ENCODE measurements around the gene AQP3. TPM values are rescaled to one million over a fixed set of nuclear protein-coding genes. Genes with fewer than 3 reads are reported as not detected.

Gene AQP3
- total RNA-seq, 1 experiment from 2014 or later: 1.0 TPM

DNA sequence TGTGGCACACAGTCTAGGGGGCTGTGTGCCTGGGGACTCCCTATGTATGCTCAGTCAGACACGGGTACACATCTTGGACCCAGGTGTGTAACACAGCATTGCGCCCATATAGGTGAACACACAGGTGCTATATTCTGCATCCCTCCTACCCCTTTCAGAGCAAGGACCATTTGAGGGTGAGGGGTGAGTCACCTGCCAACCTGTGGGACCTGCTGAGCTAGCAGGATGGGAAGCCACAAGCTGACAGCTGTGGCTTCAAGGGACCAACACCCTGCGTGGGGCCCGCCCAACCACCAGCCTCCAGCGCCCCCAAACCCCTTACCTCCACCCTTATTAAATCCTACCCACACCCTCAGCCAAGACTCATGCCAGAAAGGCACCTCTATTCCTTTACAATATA, 30.4 kb downstream of the AQP3 start:
- in situ Hi-C loops (cut with HindIII; ENCODE audit: low pct_unique_long_range_greater_than_20kb, low sequenced_read_pairs) (no loop called here), intact Hi-C loops (cut with micrococcal nuclease; ENCODE audit: unreplicated experiment) (no loop called here)

DNA sequence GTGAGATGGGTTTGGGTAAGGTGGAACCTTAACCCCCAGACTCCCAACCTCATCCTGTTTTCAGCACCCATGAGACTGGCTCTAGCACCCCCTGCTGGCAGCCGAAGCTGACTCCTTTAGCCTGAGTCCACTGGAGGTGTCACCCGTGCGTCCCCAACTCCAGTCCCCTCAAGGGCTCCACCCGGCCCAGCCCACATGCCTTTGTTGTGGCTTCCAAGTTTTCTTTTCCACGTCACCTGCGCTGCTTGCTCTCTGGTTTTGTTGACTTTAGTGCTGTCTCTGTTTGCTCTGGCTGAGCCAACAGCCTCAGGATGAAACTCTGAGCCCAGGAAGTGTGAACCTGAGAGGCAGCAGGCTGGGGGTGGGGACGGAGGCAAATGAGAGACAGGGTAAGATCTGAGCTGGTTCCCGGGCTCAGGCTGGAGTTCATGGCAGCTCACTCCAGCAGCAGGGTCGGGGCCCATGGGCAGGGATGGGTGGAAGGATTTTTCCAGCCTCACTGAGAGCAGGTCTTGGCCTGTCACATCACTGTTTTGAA, 31.8 kb downstream of the AQP3 start:
- POLR2A ChIA-PET: no interaction called here
- ATAC-seq: peak; percentile 88
- no TSS peak for BruUV-seq (replicated peaks)

More for the DNA sequence above, 30.4 kb downstream of the AQP3 start:
- H3K9me3 ChIP-seq (ENCODE audit: control insufficient read depth, insufficient read depth, low read depth, low read length): no peaks in the 10 kb centered on the region
- ChIA-PET CTCF (interaction anchor here (0.6 to 1.9 kb wide), 4 partner anchors 14 to 49 kb away, joined by 3 to 7 read pairs (median 5); no protein-coding TSS in a partner anchor), POLR2A (no interaction called here)
- H3K27me3 ChIP-seq (ENCODE audit: control insufficient read depth, insufficient read depth, low read length): no peaks in the 10 kb centered on the region
- no peak for ATAC-seq
- no TSS peak for BruUV-seq (replicated peaks)
- H3K4me1 ChIP-seq (ENCODE audit: control insufficient read depth, insufficient read depth, low read length): peaks cover 27% of the 10 kb centered on the region
- no peak overlapping the region for H3K4me3 ChIP-seq (ENCODE audit: low read depth in 2 of 2, low read length in 2 of 2)
- no peak for DNase-seq (ENCODE audit: low read depth, low spot score)
- no peak overlapping the region for H3K27ac ChIP-seq (ENCODE audit: low read length)
- no peaks in the 10 kb centered on the region for H3K36me3 ChIP-seq (ENCODE audit: control insufficient read depth, insufficient read depth, low read length)
- TF ChIP-seq TCF7L2 (IDR thresholded peaks at IDR 0.05; ENCODE audit: low read depth, low read length): no peak
- TF ChIP-seq, protein P1, sequence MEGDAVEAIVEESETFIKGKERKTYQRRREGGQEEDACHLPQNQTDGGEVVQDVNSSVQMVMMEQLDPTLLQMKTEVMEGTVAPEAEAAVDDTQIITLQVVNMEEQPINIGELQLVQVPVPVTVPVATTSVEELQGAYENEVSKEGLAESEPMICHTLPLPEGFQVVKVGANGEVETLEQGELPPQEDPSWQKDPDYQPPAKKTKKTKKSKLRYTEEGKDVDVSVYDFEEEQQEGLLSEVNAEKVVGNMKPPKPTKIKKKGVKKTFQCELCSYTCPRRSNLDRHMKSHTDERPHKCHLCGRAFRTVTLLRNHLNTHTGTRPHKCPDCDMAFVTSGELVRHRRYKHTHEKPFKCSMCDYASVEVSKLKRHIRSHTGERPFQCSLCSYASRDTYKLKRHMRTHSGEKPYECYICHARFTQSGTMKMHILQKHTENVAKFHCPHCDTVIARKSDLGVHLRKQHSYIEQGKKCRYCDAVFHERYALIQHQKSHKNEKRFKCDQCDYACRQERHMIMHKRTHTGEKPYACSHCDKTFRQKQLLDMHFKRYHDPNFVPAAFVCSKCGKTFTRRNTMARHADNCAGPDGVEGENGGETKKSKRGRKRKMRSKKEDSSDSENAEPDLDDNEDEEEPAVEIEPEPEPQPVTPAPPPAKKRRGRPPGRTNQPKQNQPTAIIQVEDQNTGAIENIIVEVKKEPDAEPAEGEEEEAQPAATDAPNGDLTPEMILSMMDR (IDR thresholded peaks at IDR 0.05): no peak

More for the DNA sequence above, 31.8 kb downstream of the AQP3 start:
- Histone ChIP-seq H3K36me3 (ENCODE audit: control insufficient read depth, insufficient read depth, low read length) (no peaks in the 10 kb centered on the region), H3K9me3 (ENCODE audit: control insufficient read depth, insufficient read depth, low read depth, low read length) (no peaks in the 10 kb centered on the region), H3K4me1 (ENCODE audit: control insufficient read depth, insufficient read depth, low read length) (peaks cover 27% of the 10 kb centered on the region), H3K4me3 (ENCODE audit: low read depth in 2 of 2, low read length in 2 of 2) (no peak overlapping the region), H3K27ac (ENCODE audit: low read length) (peak overlapping the region; percentile 24; the same call in 1 of the 2 replicates), H3K27me3 (ENCODE audit: control insufficient read depth, insufficient read depth, low read length) (no peaks in the 10 kb centered on the region)
- peak; percentile 67 for DNase-seq (ENCODE audit: low read depth, low spot score)
- TF ChIP-seq, protein P1 (IDR thresholded peaks at IDR 0.05): no peak
- TF ChIP-seq TCF7L2 (IDR thresholded peaks at IDR 0.05; ENCODE audit: low read depth, low read length) (peak; percentile 99), POLR2AphosphoS5 (IDR thresholded peaks at IDR 0.05; ENCODE audit: low read depth, low read length) (peak; percentile 91), SIN3A (IDR thresholded peaks at IDR 0.05; ENCODE audit: borderline replicate concordance, insufficient read depth, low read depth, low read length) (no peak)
- TF ChIP-seq, protein P2, sequence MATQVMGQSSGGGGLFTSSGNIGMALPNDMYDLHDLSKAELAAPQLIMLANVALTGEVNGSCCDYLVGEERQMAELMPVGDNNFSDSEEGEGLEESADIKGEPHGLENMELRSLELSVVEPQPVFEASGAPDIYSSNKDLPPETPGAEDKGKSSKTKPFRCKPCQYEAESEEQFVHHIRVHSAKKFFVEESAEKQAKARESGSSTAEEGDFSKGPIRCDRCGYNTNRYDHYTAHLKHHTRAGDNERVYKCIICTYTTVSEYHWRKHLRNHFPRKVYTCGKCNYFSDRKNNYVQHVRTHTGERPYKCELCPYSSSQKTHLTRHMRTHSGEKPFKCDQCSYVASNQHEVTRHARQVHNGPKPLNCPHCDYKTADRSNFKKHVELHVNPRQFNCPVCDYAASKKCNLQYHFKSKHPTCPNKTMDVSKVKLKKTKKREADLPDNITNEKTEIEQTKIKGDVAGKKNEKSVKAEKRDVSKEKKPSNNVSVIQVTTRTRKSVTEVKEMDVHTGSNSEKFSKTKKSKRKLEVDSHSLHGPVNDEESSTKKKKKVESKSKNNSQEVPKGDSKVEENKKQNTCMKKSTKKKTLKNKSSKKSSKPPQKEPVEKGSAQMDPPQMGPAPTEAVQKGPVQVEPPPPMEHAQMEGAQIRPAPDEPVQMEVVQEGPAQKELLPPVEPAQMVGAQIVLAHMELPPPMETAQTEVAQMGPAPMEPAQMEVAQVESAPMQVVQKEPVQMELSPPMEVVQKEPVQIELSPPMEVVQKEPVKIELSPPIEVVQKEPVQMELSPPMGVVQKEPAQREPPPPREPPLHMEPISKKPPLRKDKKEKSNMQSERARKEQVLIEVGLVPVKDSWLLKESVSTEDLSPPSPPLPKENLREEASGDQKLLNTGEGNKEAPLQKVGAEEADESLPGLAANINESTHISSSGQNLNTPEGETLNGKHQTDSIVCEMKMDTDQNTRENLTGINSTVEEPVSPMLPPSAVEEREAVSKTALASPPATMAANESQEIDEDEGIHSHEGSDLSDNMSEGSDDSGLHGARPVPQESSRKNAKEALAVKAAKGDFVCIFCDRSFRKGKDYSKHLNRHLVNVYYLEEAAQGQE (IDR thresholded peaks at IDR 0.05; ENCODE audit: insufficient read depth in 1 of 2, low read depth in 2 of 2, low read length in 1 of 2): no peak
- in situ Hi-C loops (cut with HindIII; ENCODE audit: low pct_unique_long_range_greater_than_20kb, low sequenced_read_pairs) (no loop called here), intact Hi-C loops (cut with micrococcal nuclease; ENCODE audit: unreplicated experiment) (no loop called here)
- CTCF ChIA-PET: interaction anchor here (0.6 to 2.5 kb wide), 8 partner anchors 12 to 51 kb away, joined by 3 to 11 read pairs (median 4); partner anchors contain the start of gene AQP7
